GM12878 (cell line): ENCODE data around the gene KLHL22. TPM values are rescaled to one million over a fixed set of nuclear protein-coding genes. Genes with fewer than 3 reads are reported as not detected.

ENCODE experiments used
- ATF2 ChIP-seq: IDR thresholded peaks from 2 replicates; pipeline ENCODE4 v1.6.1; 2012; ENCODE audit warnings: low read length, inconsistent platforms
- CHD4 ChIP-seq: fragments of 200-600 bp; sonication (generic); IDR thresholded peaks from 2 replicates; pipeline ENCODE4 v1.6.1; 2016; ENCODE audit warnings: mild to moderate bottlenecking
- E2F8 ChIP-seq: fragments of 450-650 bp; IDR thresholded peaks from 2 replicates; pipeline ENCODE4 v1.6.1; 2018; ENCODE audit warnings: mild to moderate bottlenecking, low read depth, moderate library complexity; ENCODE audit not compliant: partially characterized antibody
- EGR1 ChIP-seq, 2 experiments: IDR thresholded peaks; 1 replicate in 1 of 2; 2 replicates in 1 of 2; pipeline ENCODE4 v1.6.1; 2011 to 2012; ENCODE audit warnings: low read depth in 2 of 2, low read length in 2 of 2, borderline replicate concordance in 1 of 2, mild to moderate bottlenecking in 1 of 2, moderate library complexity in 1 of 2
- MAX ChIP-seq: IDR thresholded peaks from 2 replicates; pipeline ENCODE4 v1.6.1; 2012; ENCODE audit warnings: low read depth, low read length, improper control_type of control experiment
- MLLT1 ChIP-seq: fragments of 450-650 bp; IDR thresholded peaks from 2 replicates; pipeline ENCODE4 v1.6.1; 2016; ENCODE audit warnings: mild to moderate bottlenecking
- PKNOX1 ChIP-seq: fragments of 450-650 bp; IDR thresholded peaks from 2 replicates; pipeline ENCODE4 v1.6.1; 2016; ENCODE audit warnings: mild to moderate bottlenecking
- REST ChIP-seq: IDR thresholded peaks from 2 replicates; pipeline ENCODE4 v1.6.1; 2012; ENCODE audit warnings: mild to moderate bottlenecking, low read depth, low read length
- USF2 ChIP-seq: IDR thresholded peaks from 2 replicates; pipeline ENCODE4 v1.6.1; 2011; ENCODE audit warnings: low read depth, low read length, improper control_type of control experiment, borderline replicate concordance
- ZBTB40 ChIP-seq: fragments of 450-650 bp; IDR thresholded peaks from 2 replicates; pipeline ENCODE4 v1.6.1; 2016; ENCODE audit warnings: mild to moderate bottlenecking, moderate library complexity, borderline replicate concordance
- polyA plus RNA-seq, 11 experiments: library from polyadenylated mRNA; depleted of rRNA in 4 of 11; unstranded in 6 of 11; stranded (reverse) in 5 of 11; fragments of >200 nt; fragmentation: Nextera tagmentation in 4 of 11; fragmentation: Illumina TruSeq in 1 of 11; extraction: Ambion mirVana in 4 of 11; extraction: Trizol in 1 of 11; gene quantifications; 1 replicate in 1 of 11; 2 replicates in 10 of 11; pipeline versions ENCODE4 v1.2.1 to v1.2.3, GENCODE V29; 2011 to 2016; ENCODE audit warnings: inconsistent platforms in 2 of 11, missing spikeins in 2 of 11, low read depth in 1 of 11
- total RNA-seq, 4 experiments: library from RNA; depleted of rRNA in 3 of 4; stranded (reverse); fragments of >200 nt in 3 of 4; fragmentation: Illumina TruSeq in 1 of 4; extraction: Trizol in 1 of 4; gene quantifications; 2 replicates each; pipeline versions ENCODE4 v1.2.1 to v1.2.3, GENCODE V29; 2013 to 2021

KLHL22 gene
- total and polyA plus RNA-seq, 10 of the 15 experiments (the other 5 are each of a cell fraction or from before 2014, with no cell fraction given), result 0.06 to 22.1 (median 14.2) TPM

- TF ChIP-seq ZBTB40 (no peak), E2F8 (no peak), USF2 (peak; percentile 73), CHD4 (0 out of 2 replicates have a peak, but pooled peaks have one; percentile 64), EGR1 (IDR thresholded peaks at IDR 0.05; ENCODE audit: borderline replicate concordance in 1 of 2, low read depth in 2 of 2, low read length in 2 of 2) (peak; percentile 57 to 99), PKNOX1 (peak; percentile 39), MLLT1 (peak; percentile 91), ATF2 (no peak), REST (0 out of 2 replicates have a peak, but pooled peaks have one; percentile 28), MAX (peak; percentile 55)
Measured at GRCh38 chr22:20495861-20496681, 476 bp upstream of the KLHL22 start (continued).
